WTC11 (cell line): ENCODE data around the gene RASAL3. TPM values are rescaled to one million over a fixed set of nuclear protein-coding genes. Genes with fewer than 3 reads are reported as not detected.

Experiments used
- ATAC-seq: fragments of 200-7000 bp; cut with Tn5 transposase; 2 replicates; pipeline ENCODE4 v1.10.0; 2021; ENCODE audit warnings: mild to moderate bottlenecking, moderate library complexity
- CTCF ChIA-PET: fragments of 300-600 bp; sonication (Branson Sonifier 250); formaldehyde crosslinking; loops from one replicate; lab custom pipeline; 2021; ENCODE audit warnings: antibody characterized with exemption; lab: Charles Lee
- POLR2A ChIA-PET: fragments of 350-600 bp; sonication (Branson Sonifier 250); formaldehyde crosslinking; loops from one replicate; lab custom pipeline; 2021; ENCODE audit warnings: antibody characterized with exemption; lab: Charles Lee
- DNase-seq: peaks from one replicate; pipeline ENCODE4 v3.0.0; 2021; ENCODE audit warnings: low spot score
- H3K27ac Mint-ChIP-seq: 2 replicates; pipeline ENCODE4 v1.8.0; 2021; ENCODE audit warnings: mixed read lengths
- H3K27me3 Mint-ChIP-seq: 2 replicates; pipeline ENCODE4 v1.8.0; 2021; ENCODE audit warnings: low read depth, mild to moderate bottlenecking, moderate library complexity, mixed read lengths
- H3K36me3 Mint-ChIP-seq: 2 replicates; pipeline ENCODE4 v1.8.0; 2021; ENCODE audit warnings: mixed read lengths
- H3K4me1 Mint-ChIP-seq: 2 replicates; pipeline ENCODE4 v1.8.0; 2022; ENCODE audit warnings: mixed read lengths
- H3K4me3 Mint-ChIP-seq: 2 replicates; pipeline ENCODE4 v1.8.0; 2021; ENCODE audit warnings: mild to moderate bottlenecking, moderate library complexity, mixed read lengths
- H3K9me3 Mint-ChIP-seq: 2 replicates; pipeline ENCODE4 v1.8.0; 2021; ENCODE audit warnings: mixed read lengths
- CBFB ChIP-seq: sonication (generic); formaldehyde crosslinking; IDR thresholded peaks from 2 replicates; pipeline ENCODE4 v1.8.1; 2022; ENCODE audit warnings: mild to moderate bottlenecking, low read depth, missing genetic modification reagents
- E2F1 ChIP-seq: sonication (generic); formaldehyde crosslinking; IDR thresholded peaks from 2 replicates; pipeline ENCODE4 v1.8.0; 2022; ENCODE audit warnings: mild to moderate bottlenecking, missing genetic modification reagents
- E2F4 ChIP-seq: sonication (generic); formaldehyde crosslinking; IDR thresholded peaks from 2 replicates; pipeline ENCODE4 v1.8.1; 2022; ENCODE audit warnings: low read depth, mild to moderate bottlenecking, moderate library complexity, missing genetic modification reagents, borderline replicate concordance
- FOXK1 ChIP-seq: sonication (generic); formaldehyde crosslinking; IDR thresholded peaks from 2 replicates; pipeline ENCODE4 v1.8.0; 2022; ENCODE audit warnings: mild to moderate bottlenecking, moderate library complexity, missing genetic modification reagents
- IRF2 ChIP-seq: sonication (generic); formaldehyde crosslinking; IDR thresholded peaks from 2 replicates; pipeline ENCODE4 v1.8.0; 2022; ENCODE audit warnings: low read depth, missing genetic modification reagents, borderline replicate concordance
- NFATC4 ChIP-seq: fragments of 250-450 bp; sonication (Bioruptor Pico); IDR thresholded peaks from 2 replicates; pipeline ENCODE4 v1.9.0; 2021; ENCODE audit warnings: mild to moderate bottlenecking
- NFE2L1 ChIP-seq: sonication (generic); formaldehyde crosslinking; IDR thresholded peaks from 2 replicates; pipeline ENCODE4 v1.8.1; 2023; ENCODE audit warnings: missing genetic modification reagents
- NFYB ChIP-seq: sonication (generic); formaldehyde crosslinking; conservative IDR thresholded peaks from 2 replicates; pipeline ENCODE4 v1.8.0; 2022; ENCODE audit warnings: low read depth, missing genetic modification reagents
- PREB ChIP-seq: sonication (generic); formaldehyde crosslinking; IDR thresholded peaks from 2 replicates; pipeline ENCODE4 v1.8.1; 2022; ENCODE audit warnings: mild to moderate bottlenecking, missing genetic modification reagents, moderate library complexity, borderline replicate concordance
- RORB ChIP-seq: fragments of 250-450 bp; sonication (Bioruptor Pico); IDR thresholded peaks from 2 replicates; pipeline ENCODE4 v1.9.0; 2021; ENCODE audit warnings: mild to moderate bottlenecking
- STAT6 ChIP-seq: sonication (generic); formaldehyde crosslinking; conservative IDR thresholded peaks from 2 replicates; pipeline ENCODE4 v1.8.1; 2023; ENCODE audit warnings: mild to moderate bottlenecking, low read depth, missing genetic modification reagents, moderate library complexity
- TEAD1 ChIP-seq: sonication (generic); formaldehyde crosslinking; IDR thresholded peaks from 2 replicates; pipeline ENCODE4 v1.8.0; 2022; ENCODE audit warnings: mild to moderate bottlenecking, missing genetic modification reagents
- TP53 ChIP-seq: sonication (generic); formaldehyde crosslinking; IDR thresholded peaks from 2 replicates; pipeline ENCODE4 v1.8.1; 2023; ENCODE audit warnings: mild to moderate bottlenecking, missing genetic modification reagents
- total RNA-seq: library from RNA; stranded (reverse); gene quantifications from 3 replicates; pipeline ENCODE4 v1.2.3, GENCODE V29; 2021
- TF ChIP-seq, protein P1 (sequence below): fragments of 250-450 bp; sonication (Bioruptor Pico); IDR thresholded peaks from 2 replicates; pipeline ENCODE4 v2.1.2; 2022; ENCODE audit warnings: mild to moderate bottlenecking, moderate library complexity

Gene RASAL3
- total RNA-seq, 1 experiment from 2014 or later, result 1.6 TPM

DNA sequence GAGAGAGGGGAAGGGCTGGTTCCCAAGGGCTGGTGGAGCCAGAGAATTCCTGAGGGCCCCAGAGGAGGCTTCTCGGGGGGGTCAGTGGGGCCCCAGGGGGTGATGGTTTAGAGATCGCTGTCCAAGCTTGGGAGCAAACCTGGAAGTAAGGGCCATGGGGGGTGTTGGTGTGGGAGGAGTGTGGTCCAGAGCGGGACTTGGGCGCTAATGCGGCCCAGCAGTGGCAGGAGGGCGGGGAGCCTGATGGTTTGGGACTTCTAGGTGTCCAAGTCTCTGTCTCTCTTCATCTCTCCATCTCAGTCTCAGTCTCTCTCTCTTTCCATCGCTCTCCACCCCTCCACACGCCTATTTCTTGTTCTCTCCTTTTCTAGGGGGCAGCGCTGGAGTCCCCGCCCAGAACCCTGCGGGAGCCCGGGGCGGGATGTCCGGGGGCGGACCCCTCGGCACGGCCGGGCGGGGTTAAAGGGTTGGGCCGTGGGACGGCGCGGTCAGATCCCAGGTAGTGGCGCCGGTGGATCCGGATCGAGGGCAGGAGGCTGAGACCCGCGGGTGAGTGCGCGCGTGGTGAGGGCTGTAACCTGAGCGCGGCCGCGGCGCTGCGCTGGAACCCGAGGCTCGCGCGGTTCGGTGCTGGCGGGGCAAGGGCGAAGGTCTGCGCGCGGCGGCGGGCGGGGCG, 43.8 kb upstream of the RASAL3 start, which contains the start of gene CYP4F22:
Gene CYP4F22 (plus strand): TSS at position 491 of the 676 bp plus-strand sequence. CDS start 16,812 bp downstream, outside the sequence.
- H3K36me3 Mint-ChIP-seq, result no peaks in the 10 kb centered on the region
- peaks cover 44% of the 10 kb centered on the region for H3K27me3 Mint-ChIP-seq
- peak; percentile 79 for ATAC-seq
- DNase-seq, result peak; percentile 44
- H3K27ac Mint-ChIP-seq, result no peak within 1 kb of the TSS
- ChIA-PET POLR2A (no interaction called here), CTCF (no interaction called here)
- H3K9me3 Mint-ChIP-seq, result peaks cover 12% of the 10 kb centered on the region; the same call in 1 of the 2 replicates
- H3K4me1 Mint-ChIP-seq, result 0 out of 2 replicates have a peak, but pooled peaks cover 3% of the 10 kb centered on the region
- H3K4me3 Mint-ChIP-seq, result peak within 1 kb of the TSS; percentile 72
- TF ChIP-seq TEAD1 (CRISPR knock-in tag) (no peak), FOXK1 (CRISPR knock-in tag) (no peak), NFATC4 (CRISPR knock-in tag) (no peak), IRF2 (no peak), E2F1 (CRISPR knock-in tag) (no peak), STAT6 (CRISPR knock-in tag) (no peak), CBFB (CRISPR knock-in tag) (no peak), RORB (no peak), PREB (no peak)

DNA sequence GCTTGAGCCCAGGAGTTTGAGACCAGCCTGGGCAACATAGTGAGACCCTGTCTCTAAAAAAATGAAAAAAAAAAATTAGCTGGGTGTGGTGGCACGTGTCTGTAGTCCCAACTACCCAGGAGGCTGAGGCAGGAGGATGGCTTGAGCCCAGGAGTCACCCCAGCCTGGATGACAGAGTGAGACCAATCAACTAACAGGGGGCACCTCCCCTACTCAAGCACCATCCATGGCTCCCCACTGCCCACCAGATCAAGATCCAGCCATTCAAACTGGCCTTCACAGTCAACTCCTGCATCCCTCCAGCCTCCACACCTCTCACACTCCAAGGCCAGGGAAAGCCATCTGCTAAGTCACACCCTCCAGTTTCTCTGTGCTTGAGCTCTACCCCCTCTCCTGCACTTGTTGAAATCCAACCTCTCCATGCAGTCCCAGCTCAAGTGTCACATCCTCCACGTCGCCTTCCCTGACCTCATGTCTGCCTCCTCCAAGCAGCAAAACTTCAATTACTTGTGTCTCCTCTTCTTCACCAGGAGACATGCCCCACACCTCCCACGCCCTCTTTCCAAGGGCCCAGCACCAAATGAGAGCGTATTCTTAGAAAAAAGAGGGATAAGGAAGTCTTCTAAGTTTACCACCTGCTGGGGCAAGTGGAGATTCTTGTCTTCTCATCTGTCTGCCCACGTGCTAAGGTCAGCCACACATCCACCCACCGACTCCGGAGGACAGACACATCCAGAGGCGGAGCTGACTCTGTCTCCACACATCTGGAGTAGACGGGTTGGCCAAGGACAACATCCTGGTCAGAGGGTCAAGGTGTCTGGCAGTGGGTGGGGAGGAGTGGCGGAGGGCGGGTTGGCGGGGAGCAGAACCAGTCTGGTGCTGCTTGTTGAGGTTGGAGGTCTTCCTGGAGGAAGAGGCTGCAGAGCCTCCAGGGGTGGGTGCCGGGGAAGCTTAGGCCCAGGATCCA, 43.0 kb upstream of the RASAL3 start:
- no peak for ATAC-seq
- Mint-ChIP-seq H3K36me3 (no peaks in the 10 kb centered on the region), H3K9me3 (peaks cover 12% of the 10 kb centered on the region; the same call in 1 of the 2 replicates), H3K27me3 (peaks cover 44% of the 10 kb centered on the region), H3K4me1 (0 out of 2 replicates have a peak, but pooled peaks cover 3% of the 10 kb centered on the region), H3K27ac (no peak overlapping the region), H3K4me3 (peak overlapping the region; percentile 72)
- DNase-seq, result no peak
- CTCF ChIA-PET, result no interaction called here
- POLR2A ChIA-PET, result no interaction called here
- TF ChIP-seq, protein P1, sequence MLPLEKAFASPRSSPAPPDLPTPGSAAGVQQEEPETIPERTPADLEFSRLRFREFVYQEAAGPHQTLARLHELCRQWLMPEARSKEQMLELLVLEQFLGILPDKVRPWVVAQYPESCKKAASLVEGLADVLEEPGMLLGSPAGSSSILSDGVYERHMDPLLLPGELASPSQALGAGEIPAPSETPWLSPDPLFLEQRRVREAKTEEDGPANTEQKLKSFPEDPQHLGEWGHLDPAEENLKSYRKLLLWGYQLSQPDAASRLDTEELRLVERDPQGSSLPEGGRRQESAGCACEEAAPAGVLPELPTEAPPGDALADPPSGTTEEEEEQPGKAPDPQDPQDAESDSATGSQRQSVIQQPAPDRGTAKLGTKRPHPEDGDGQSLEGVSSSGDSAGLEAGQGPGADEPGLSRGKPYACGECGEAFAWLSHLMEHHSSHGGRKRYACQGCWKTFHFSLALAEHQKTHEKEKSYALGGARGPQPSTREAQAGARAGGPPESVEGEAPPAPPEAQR (CRISPR knock-in tag), result no peak
- TF ChIP-seq TP53 (CRISPR knock-in tag), result no peak
- TF ChIP-seq E2F4 (CRISPR knock-in tag), result no peak
- no peak for TF ChIP-seq NFYB (CRISPR knock-in tag)
- no peak for TF ChIP-seq RORB
- no peak for TF ChIP-seq PREB
- TF ChIP-seq NFE2L1 (CRISPR knock-in tag), result no peak
- no peak for TF ChIP-seq CBFB (CRISPR knock-in tag)
